PFSK-1 (cell line): ENCODE results near the gene UBAC2.

ENCODE experiments used
- FOXP2 ChIP-seq: optimal IDR thresholded peaks from 2 replicates; pipeline ENCODE3; 2011; ENCODE audit warnings: borderline replicate concordance, control low read depth, inconsistent platforms; ENCODE audit not compliant: insufficient read depth; ENCODE audit errors: extremely low read length, extremely low read depth
- POLR2AphosphoS5 ChIP-seq: IDR thresholded peaks from 2 replicates; pipeline ENCODE4 v1.6.1; 2012; ENCODE audit warnings: low read depth, mild to moderate bottlenecking, control low read depth, low read length, moderate library complexity
- SIN3A ChIP-seq: IDR thresholded peaks from 2 replicates; pipeline ENCODE4 v1.6.1; 2012; ENCODE audit warnings: mild to moderate bottlenecking, low read length, moderate library complexity, borderline replicate concordance; ENCODE audit not compliant: insufficient read depth
- TAF1 ChIP-seq: IDR thresholded peaks from 2 replicates; pipeline ENCODE4 v1.6.1; 2012; ENCODE audit warnings: low read length, control low read depth, borderline replicate concordance; ENCODE audit not compliant: insufficient read depth
- TF ChIP-seq, protein P1 (sequence below), 2 experiments: IDR thresholded peaks; 2 replicates each; pipeline versions ENCODE4 v1.6.1 to v1.8.0; 2011 to 2012; ENCODE audit warnings: low read depth in 2 of 2, low read length in 2 of 2, control low read depth in 1 of 2, inconsistent platforms in 1 of 2, mild to moderate bottlenecking in 1 of 2, moderate library complexity in 1 of 2; ENCODE audit not compliant: insufficient read depth in 1 of 2

The UBAC2 gene

DNA sequence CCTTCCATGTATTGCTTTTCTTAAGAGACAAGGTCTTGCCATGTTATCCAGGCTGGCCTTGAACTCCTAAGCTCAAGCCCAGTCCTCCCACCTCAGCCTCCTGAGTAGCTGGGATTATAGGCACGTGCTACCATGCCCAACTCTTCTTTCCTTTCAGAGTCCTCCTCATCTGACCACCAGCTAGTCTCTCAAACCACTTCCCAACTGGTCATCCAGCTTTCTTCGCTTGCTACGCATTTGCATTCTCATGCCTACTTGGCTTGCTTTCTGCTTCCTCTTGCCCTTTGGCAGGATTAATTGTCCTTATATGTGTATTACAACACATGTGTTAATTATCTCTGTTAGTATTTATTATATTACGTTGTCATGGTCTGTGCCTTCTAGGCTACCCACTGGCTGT lies 51.3 kb downstream of the UBAC2 start:
- TF ChIP-seq FOXP2, result no peak
- TF ChIP-seq, protein P1, sequence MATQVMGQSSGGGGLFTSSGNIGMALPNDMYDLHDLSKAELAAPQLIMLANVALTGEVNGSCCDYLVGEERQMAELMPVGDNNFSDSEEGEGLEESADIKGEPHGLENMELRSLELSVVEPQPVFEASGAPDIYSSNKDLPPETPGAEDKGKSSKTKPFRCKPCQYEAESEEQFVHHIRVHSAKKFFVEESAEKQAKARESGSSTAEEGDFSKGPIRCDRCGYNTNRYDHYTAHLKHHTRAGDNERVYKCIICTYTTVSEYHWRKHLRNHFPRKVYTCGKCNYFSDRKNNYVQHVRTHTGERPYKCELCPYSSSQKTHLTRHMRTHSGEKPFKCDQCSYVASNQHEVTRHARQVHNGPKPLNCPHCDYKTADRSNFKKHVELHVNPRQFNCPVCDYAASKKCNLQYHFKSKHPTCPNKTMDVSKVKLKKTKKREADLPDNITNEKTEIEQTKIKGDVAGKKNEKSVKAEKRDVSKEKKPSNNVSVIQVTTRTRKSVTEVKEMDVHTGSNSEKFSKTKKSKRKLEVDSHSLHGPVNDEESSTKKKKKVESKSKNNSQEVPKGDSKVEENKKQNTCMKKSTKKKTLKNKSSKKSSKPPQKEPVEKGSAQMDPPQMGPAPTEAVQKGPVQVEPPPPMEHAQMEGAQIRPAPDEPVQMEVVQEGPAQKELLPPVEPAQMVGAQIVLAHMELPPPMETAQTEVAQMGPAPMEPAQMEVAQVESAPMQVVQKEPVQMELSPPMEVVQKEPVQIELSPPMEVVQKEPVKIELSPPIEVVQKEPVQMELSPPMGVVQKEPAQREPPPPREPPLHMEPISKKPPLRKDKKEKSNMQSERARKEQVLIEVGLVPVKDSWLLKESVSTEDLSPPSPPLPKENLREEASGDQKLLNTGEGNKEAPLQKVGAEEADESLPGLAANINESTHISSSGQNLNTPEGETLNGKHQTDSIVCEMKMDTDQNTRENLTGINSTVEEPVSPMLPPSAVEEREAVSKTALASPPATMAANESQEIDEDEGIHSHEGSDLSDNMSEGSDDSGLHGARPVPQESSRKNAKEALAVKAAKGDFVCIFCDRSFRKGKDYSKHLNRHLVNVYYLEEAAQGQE (IDR thresholded peaks at IDR 0.05; ENCODE audit: insufficient read depth in 1 of 2, low read depth in 2 of 2, low read length in 2 of 2), result no peak
- TF ChIP-seq SIN3A, result no peak
- no peak for TF ChIP-seq POLR2AphosphoS5
- no peak for TF ChIP-seq TAF1

DNA sequence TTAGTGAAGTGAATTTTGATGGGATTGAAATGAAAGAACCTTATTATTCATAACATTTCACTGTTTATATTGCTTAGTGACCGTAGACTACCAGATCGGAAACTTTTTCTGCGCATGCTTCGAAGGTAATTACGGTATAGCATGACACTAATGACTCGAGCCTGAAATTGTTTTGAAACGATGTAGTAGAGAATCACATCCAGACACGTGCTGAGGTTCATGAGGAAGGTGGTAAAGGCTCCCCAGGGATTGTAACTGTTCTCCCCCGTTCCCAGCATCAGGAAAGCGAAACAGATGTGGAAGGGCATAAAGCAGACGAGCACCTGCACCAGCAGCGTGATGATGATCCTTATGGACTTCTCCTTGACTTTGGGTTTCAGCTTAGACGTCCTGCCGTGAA lies 54.2 kb downstream of the UBAC2 start:
- TF ChIP-seq TAF1 (no peak), SIN3A (no peak)

DNA sequence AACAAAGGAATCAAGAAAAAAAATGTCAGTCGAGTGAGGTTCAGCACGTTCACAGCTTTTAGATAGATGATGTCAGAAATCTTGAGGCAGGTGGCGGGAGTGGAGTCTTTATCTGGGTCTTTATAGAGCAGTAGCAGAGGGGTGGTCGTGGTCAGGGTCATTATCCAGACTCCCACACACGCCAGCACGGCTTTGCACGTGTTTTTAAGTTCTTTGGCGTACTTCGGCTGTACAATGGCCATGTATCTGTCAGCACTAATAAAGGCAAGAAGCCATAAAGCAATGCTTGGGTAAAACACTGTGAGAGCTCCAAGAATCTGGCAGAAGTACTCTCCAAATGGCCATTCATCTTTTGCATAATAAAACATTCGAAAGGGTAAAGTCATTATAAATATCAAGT lies 54.6 kb downstream of the UBAC2 start:
- TF ChIP-seq TAF1 (no peak), POLR2AphosphoS5 (no peak), SIN3A (no peak), FOXP2 (no peak)
- TF ChIP-seq, protein P1 (IDR thresholded peaks at IDR 0.05; ENCODE audit: insufficient read depth in 1 of 2, low read depth in 2 of 2, low read length in 2 of 2), result no peak

DNA sequence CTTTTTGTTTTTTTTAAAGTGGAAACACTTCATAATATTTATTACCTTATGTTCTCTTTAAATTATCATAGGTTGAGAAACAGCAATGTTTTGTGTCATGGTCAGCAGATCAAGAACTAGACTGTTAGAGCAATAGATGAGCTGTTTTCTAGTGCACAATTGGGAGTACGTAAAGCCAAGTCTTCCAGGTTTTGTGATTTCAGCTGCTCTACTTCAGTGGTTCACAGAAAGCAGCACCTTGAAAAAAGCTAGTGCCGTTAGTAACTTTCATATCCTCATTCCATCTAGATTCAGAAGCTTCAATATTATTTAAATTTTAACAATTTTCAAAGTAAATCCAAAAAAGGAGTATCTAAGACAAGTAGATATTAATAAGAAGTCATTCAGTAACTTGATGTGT lies 55.6 kb downstream of the UBAC2 start:
- TF ChIP-seq FOXP2, result no peak
- no peak for TF ChIP-seq POLR2AphosphoS5
- no peak for TF ChIP-seq TAF1
- TF ChIP-seq SIN3A, result no peak
- TF ChIP-seq, protein P1 (IDR thresholded peaks at IDR 0.05; ENCODE audit: insufficient read depth in 1 of 2, low read depth in 2 of 2, low read length in 2 of 2), result no peak

DNA sequence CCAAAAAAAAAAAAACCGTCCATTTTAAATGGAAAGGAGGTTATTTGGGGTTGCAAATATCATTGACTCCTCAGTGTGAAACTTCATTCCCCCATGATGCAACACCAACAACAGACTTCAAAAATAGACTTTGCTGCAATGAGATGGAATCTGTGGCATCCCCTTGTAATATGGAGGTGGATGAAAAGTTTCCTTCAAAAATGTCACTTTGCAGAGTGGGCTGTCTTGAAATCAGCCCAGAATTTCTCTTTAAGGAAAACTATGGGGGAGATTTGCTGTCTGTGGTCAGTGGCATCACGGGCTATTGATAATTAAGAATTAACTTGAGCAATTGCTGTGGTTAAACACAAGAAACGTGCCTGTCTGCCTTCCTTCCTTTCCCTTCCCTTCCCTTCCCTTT lies 56.1 kb downstream of the UBAC2 start:
- TF ChIP-seq SIN3A, result no peak
- TF ChIP-seq TAF1, result no peak
- TF ChIP-seq, protein P1 (IDR thresholded peaks at IDR 0.05; ENCODE audit: insufficient read depth in 1 of 2, low read depth in 2 of 2, low read length in 2 of 2), result no peak

DNA sequence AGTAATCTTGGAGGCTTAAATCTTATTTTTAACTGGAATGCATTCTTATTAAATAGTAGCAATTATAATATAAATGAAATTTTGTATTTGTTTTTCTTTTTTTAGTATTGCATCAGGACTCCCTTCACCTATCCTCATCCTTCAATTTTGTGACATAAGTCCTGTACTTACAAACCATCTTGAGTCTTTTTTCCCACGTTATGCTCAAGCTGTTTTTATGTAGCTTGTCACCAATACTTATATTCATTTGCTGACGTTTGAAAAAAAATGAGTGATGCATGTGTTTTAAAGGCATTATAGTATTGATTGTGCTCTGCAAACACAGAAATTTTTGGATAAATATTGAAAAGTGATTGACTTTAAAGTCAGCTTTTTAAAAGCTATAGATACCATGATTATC lies 56.6 kb downstream of the UBAC2 start:
- TF ChIP-seq TAF1, result no peak
- no peak for TF ChIP-seq POLR2AphosphoS5
- TF ChIP-seq FOXP2, result no peak
- TF ChIP-seq, protein P1 (IDR thresholded peaks at IDR 0.05; ENCODE audit: insufficient read depth in 1 of 2, low read depth in 2 of 2, low read length in 2 of 2), result no peak
- no peak for TF ChIP-seq SIN3A
